Inflammatory macrophage treated with lipopolysaccharide for 1 hour (primary cell): ENCODE data around the gene HYOU1.
A peak's percentile ranks its signal among the peaks of the same experiment; 100 is the strongest.
"Not testable (repeated sequence)": the region's sequence is repeated elsewhere in the genome, so short reads cannot be mapped to it uniquely, and the experiment has no call there.

ENCODE experiments used
- DNase-seq, 2 donors: peaks; one replicate each; pipeline ENCODE4 v3.0.0-alpha.2; 2020 to 2022

HYOU1 gene

DNA sequence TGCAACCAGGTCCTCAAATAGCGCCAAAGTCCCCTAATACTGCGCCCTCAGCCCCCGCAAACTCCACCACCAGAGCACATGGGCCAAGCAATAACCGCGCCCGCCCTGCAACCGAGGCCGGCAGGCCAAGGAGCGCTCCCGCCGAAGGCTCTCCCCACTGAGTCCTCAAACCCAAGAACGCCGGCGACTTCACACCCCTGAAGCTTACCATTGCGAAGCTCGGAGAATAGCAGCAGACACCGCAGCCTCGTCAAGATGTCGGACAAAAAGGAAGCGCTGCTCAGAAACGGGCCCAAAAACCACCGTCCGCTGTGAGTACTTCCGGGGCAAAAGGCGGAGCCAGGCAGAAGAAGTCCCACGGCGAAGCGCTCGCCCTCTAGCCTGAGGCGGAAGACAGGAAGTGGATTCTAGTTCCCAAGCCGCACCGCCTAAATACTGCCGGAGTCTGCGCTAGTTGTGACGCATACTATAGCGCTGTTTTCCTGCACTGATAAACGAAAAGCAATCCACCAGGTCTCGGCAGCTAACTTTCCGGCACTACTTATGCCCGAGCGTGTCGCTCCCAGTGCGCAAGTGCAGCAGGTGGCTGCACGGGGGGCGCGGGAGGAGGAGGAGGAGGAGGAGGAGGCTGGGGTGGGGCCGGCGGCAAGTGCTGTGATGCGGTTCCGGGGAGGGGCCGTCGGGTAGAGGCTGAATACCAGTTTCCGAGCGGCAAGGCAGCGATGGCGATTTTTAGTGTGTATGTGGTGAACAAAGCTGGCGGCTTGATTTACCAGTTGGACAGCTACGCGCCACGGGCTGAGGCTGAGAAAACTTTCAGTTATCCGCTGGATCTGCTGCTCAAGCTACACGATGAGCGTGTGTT lies 38.7 kb downstream of the HYOU1 start, which contains the start of the genes RPS25 and TRAPPC4:
RPS25 (minus strand) TSS at position 270 of the 865 bp plus-strand sequence; CDS start at position 211, 59 bp downstream.
TRAPPC4 (plus strand) TSS at position 693 of the 865 bp plus-strand sequence; CDS start at position 723, 30 bp downstream.
- DNase-seq, result peak; percentile 94 to 96

DNA sequence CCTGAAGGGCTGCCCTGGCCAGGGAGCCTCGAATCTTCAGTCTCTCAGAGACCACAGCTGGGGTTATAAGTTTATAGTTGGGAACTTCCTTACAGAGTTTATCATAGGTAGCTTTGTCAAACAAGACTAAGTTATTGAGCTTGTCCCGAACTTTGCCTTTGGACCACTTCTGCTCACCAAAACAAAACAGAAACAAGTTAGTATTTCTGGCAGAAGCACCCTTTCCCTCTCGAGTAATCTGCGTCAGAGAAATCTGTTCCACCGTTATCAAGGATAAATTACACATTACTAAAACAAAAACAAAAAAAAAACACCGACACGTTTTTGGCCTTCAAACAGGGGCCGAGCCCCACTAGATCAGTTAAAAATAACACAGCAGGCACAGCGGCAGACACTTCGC lies 39.6 kb downstream of the HYOU1 start:
- not testable (repeated sequence) for DNase-seq

DNA sequence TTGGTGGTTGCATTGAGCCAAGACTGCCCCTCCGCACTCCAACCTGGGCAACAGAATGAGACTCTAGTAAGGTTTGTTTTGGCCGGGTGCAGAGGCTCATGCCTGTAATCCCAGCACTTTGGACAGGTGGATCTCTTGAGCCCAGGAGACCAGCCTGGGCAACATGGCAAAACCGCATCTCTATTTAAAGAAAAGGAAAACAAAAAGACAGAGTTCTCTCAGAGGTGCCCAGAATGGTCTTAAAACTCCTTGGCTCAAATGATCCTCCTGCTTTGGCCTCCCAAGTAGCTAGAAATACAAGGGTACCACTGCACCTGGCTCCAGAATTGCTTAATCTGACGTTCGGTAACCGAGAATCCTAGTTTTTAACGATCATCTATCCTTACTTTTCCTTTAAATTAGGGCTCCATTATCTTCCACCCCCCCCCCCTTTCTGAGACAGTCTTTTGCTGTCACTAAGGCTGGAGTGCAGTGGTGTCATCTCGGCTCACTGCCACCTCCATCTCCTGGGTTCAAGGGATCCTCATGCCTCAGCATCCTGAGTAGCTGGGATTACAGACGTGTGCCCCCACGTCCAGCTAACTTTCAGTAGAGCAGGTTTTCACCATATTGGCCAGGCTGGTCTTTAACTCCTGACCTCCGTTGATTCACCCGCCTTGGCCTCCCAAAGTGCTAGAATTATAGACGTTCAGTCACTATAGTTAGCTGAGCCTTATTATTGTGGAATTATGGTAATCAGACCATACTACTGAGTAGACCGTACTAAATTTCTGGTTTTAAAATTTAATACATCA lies 40.6 kb downstream of the HYOU1 start:
- no peak for DNase-seq

DNA sequence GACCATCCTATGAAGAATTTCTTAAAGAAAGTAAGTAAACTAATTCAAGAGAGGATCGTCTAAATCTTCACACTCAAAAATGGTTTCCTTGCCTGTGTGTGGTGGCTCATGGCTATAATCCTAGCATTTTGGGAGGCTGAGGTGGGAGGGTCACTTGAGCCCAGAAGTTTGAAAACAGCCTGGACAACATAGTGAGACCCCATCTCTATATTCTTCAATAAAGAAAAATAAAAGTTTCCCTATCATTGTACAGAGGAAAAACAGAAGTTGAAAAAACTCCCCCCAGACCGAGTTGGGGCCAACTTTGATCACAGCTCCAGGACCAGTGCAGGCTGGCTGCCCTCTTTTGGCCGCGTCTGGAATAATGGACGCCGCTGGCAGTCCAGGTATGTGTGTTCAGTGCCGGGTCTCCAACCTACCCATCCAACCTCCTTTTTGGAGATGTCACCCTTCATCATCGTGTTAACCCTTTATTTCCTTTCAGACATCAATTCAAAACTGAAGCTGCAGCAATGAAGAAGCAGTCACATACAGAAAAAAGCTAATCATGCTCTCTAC lies 41.9 kb downstream of the HYOU1 start:
- no peak for DNase-seq

DNA sequence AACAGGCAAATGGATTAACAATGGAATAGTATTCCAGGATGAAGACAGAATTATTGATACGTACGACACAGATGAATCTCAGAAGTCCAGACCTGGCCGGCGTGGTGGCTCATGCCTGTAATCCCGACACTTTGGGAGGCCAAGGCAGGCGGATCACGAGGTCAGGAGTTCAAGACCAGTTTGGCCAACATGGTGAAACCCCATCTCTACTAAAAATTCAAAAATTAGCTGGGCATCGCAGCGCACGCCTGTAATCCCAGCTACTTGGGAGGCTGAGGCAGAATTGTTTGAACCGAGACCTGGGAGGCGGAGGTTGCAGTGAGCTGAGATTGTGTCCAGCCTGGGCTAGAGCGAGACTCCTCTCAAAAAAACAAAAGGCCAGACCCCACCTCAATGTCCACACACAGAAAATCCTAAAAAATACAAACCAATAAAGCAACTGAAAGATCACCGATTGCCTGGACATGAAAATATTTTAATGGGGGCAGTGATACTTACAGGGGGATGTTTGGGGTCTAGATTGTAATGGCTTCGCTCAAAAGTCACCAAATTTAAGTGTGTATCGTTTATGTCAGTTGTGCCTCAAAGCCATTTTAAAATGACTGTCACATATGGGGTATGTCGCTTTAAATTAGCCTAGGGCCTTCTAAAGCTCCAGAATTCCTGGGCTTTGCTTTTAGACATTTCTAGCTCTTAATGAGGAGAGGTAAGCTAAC lies 42.6 kb downstream of the HYOU1 start:
- DNase-seq, result no peak

DNA sequence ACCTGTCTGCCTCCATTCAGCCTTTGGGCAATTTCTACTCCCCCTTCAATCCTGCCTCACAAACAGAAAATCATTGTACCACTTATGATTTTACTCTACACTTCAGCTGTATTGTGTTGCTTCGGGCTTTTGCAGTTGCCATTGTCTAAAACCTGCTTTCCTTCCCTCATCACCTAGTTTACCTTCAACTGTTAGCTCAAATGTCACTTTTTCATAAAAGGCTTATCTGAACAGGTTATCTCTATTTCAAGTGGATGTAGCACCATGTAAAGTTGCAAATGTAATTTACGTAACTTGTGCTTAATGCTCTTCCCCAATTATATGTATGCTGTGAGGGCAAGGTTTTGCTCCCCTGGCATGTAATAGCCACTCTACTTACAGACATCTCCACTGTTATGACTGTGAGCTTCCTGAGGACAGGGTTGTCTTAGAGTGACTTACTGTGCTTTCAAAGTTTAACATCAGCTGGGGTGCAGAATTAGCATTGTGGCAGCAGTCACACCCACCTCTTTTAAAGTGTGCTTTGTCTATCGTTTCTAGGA lies 44.3 kb downstream of the HYOU1 start:
- no peak for DNase-seq

DNA sequence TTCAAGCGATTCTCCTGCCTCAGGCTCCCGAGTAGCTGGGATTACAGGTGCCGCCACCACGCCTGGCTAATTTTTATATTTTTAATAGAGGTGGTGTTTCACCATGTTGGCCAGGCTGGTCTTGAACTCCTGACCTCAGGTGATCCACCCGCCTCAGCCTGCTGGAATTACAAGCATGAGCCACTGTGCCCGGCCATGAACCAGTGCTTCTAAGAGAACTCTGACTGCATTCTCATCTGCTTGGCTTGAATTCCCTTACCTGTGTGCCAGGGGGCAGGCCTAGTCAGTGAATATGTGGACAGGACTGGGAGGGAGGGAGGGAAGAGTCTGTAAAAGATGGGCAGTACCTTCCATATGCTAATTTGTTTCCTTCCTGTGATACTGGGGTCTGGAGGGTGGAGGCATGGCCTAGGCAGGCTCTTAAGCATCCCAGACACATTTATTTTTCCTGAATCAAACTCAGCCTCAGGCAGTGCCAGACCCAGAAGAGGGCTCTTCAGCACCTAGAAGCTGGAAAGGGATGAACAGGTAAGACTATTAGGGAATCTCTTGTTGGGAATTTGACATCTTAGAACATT lies 45.4 kb downstream of the HYOU1 start:
- no peak for DNase-seq

DNA sequence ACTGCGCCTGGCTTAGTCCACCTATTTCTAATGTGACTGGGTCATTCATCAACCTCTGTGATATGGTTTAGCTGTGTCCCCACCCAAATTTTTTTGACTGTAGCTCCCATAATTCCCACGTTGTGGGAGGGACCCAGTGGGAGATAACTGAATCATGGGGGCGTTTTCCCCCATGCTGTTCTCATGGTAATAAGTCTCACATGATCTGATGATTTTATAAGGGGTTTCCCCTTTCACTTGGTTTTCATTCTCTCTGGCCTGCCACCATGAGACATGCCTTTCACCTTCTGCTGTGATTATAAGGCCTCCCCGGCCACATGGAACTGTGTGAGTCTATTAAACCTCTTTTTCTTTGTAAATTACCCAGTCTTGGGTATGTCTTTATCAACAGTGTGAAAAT lies 50.3 kb downstream of the HYOU1 start:
- DNase-seq, result peak in 1 of 2 donors; percentile 39

DNA sequence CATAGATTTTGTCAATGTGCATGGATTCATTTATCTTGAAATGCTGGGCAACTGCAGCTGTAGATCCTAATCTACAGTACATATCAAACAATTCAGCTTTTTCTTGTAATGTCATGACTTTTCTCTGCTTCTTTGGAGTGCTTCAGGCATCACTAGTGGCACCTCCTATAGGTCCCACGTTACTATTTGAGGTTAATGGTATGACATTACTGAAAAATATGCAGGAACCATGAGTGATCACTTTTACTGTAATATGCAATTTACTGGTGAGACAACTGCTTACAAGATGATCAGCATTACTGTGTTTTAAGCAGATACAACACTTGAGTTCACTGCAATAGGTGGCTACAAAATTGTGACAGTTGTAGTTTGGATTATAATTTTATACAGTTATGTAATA lies 56.1 kb downstream of the HYOU1 start:
- DNase-seq, result no peak

DNA sequence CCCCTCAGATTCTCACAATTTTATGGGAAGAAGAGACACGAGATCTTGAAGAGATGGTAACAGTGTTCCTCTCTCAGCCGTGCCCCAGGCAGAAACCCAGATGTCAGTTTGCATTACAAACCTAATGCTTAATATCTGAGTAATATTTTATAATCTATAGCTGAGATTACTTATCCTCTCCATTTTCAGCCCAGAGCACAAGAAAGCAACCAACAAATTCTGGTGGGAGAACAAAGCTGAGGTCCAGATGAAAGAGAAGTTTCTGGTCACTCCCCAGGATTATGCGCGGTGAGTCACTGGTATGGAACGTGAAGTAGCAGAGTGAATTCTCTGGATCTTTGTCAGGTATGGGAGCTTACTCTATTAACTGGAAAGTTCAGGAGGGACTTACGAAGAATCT lies 58.2 kb downstream of the HYOU1 start:
- no peak for DNase-seq

DNA sequence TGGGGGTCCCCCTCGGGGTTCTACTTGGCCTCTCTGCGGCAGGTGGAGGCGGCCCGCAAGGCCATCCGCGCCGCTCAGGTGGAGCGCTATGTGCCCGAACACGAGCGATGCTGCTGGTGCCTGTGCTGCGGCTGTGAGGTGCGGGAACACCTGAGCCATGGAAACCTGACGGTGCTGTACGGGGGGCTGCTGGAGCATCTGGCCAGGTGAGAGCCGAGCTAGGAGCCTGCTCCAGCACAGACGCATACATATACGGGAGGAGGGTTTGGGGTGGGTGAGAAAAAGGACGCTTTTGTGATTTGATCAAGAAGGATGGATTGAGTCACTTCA lies 58.7 kb downstream of the HYOU1 start:
- DNase-seq, result no peak

DNA sequence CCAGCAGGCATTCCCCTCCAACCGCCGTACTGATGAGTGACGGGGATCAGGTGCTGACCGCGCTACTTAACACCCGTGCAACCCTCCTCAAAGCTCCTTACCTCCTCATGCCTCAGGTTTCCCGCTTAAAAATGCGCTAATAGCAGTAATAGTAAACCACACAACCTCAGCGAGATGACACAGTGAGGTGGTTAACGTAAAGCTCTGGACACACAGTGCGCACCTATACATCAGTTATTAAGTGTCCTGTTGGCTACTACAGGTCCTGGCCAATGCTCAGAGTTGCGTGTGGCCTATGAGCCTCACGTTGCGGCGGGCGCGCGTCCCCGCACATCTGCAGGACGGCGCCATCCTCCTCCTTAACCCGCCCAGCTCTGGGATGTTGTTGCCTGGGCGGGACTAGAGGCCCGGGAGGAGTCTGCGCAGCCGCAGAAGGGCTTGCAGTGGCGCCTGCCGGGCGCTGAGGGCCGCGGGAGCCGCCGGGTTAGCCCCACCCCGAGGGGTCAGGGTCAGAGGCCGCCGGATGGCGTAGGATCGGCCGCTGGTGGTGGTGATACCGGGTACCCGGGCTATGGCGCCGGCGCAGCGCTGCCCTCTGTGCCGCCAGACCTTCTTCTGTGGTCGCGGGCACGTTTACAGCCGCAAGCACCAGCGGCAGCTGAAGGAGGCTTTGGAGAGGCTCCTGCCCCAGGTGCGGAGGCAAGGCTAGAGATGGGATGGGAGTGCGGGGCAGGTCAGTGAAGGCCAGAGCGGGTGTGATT lies 59.2 kb downstream of the HYOU1 start, which contains the start of gene CENATAC:
CENATAC (plus strand) TSS at position 512 of the 761 bp plus-strand sequence; CDS start at position 572, 60 bp downstream.
- DNase-seq, result peak; percentile 94 to 98

DNA sequence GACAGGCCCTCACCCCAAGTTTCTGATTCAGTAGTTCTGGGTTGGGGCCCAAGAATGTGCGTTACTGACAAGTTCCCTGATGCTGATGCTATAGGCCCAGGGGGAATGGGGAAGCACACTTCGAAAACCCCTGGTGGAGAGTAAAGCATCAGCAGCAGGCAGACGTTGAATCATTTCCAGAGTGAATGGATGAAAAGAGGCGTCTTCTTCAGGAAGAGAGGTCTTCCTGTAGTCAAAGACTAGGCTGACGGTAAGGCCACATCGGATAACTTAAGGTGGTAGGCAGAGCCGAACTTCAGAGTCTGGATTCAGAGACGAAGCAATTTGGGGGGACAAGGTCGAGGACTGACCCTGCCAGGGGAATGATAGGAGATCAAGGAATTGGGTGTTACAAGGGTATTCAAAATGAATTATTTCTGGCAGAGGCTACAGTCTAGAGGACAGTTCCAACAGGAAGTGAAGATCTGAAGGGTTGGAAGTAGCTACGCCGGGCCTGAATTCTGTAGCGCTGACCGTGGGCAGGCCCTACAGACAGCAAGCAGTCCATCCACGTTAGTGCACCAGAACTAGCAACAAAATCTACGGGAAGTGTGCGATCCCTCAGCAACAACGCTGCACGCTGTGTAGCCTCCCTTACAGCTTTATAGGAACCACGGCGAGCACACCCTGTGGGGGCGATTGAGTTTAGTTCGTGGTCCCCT lies 59.9 kb downstream of the HYOU1 start:
- peak; percentile 46 to 48 for DNase-seq
